Body of pancreas (tissue), 4 donors: Measurements from ENCODE around the gene APPL1.

Experiments used
- POLR2A ChIP-seq, 3 donors: fragments of 450-650 bp; IDR thresholded peaks; one replicate each; pipeline ENCODE4 v1.6.1; 2016; ENCODE audit warnings: antibody characterized with exemption in 3 of 3, mild to moderate bottlenecking in 2 of 3
- TF ChIP-seq, protein P1 (sequence below), 7 experiments: fragments of 450-650 bp in 4 of 7; fragments of 200-600 bp in 3 of 7; sonication (generic) in 3 of 7; IDR thresholded peaks; one replicate each; pipeline ENCODE4 v1.5.1; 2016 to 2019; ENCODE audit warnings: antibody characterized with exemption in 7 of 7

DNA sequence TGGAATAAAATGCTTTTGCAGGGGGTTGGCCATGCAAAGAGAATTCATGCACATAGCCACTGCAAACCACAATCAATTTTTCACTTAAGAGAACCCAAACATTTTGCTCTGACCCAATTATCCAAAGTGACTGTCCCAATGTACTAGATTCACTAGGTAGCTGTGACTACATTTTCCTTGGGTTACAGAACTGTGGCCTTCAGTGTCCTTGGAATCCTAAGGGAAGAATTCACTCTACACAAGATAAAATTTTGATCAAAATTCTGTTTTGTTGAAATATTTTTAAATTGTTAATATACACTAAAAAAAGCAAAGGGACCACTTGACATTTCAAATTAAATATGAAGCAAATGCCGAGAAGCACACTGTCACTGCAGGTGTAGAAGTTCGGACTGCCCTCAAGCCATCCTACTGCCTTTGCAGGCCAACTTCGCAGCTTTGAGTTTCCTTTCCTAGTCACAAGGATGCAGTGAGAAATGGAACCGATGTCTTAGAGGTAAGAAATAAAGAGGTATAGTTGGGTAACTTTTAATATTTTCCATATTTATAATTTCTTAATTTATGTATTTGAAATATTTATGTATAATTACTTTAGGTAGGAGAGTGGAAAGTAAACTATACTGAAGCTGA is 65.5 kb downstream of the APPL1 start:
- TF ChIP-seq, protein P1, sequence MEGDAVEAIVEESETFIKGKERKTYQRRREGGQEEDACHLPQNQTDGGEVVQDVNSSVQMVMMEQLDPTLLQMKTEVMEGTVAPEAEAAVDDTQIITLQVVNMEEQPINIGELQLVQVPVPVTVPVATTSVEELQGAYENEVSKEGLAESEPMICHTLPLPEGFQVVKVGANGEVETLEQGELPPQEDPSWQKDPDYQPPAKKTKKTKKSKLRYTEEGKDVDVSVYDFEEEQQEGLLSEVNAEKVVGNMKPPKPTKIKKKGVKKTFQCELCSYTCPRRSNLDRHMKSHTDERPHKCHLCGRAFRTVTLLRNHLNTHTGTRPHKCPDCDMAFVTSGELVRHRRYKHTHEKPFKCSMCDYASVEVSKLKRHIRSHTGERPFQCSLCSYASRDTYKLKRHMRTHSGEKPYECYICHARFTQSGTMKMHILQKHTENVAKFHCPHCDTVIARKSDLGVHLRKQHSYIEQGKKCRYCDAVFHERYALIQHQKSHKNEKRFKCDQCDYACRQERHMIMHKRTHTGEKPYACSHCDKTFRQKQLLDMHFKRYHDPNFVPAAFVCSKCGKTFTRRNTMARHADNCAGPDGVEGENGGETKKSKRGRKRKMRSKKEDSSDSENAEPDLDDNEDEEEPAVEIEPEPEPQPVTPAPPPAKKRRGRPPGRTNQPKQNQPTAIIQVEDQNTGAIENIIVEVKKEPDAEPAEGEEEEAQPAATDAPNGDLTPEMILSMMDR (IDR thresholded peaks at IDR 0.05) = no peak
- TF ChIP-seq POLR2A (IDR thresholded peaks at IDR 0.05) = no peak
